Measurements from ENCODE around the gene PLA2G4A.
"Not testable (repeated sequence)": the region's sequence is repeated elsewhere in the genome, so short reads cannot be mapped to it uniquely, and the experiment has no call there.

PLA2G4A gene

DNA sequence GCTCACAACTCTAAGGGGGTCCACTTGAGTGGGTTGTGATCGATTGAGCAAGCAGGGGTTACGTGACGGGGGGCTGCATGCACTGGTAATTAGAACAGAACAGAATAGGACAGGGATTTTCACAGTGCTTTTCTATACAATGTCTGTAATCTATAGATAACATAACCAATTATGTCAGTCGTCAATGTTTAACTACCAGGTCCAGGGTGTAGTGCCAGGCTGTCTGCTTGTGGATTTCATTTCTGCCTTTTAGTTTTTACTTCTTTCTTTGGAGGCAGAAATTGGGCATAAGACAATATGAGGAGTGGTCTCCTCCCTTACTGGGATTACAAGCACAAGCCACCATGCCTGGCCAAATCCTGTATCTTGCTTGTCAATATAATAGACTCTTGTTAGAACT is 94.1 kb downstream of the PLA2G4A start:
- DNase-seq (ENCODE audit: low read depth): not testable (repeated sequence)

GRCh38 chr1:186923486-186923885 is 94.7 kb downstream of the PLA2G4A start:
- peak; percentile 11 for DNase-seq (ENCODE audit: low read depth)

GRCh38 chr1:186925881-186926669 is 97.3 kb downstream of the PLA2G4A start:
- peak; percentile 29 for DNase-seq (ENCODE audit: low read depth)

DNA sequence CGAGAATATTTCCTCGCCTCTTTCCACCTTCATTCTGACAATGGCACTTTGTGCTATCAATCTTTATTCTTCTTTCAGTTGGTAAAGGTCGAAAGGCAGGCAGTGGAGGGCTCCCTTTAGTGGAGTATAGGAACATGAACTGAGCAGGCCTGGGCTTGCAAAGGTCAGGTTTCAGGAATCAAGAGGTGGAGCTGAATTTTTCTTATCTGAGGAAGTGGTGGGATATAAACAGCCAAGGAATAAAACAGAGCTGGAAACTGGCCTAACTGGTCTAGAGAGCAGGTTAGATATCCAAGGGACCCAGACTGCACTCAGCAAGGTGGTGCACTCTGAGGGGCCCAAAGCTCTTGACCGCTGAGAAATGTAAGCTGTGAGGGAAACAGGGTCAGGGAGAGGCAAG is 99.1 kb downstream of the PLA2G4A start:
- DNase-seq (ENCODE audit: low read depth): no peak

GRCh38 chr1:186930238-186930637 is 101.5 kb downstream of the PLA2G4A start:
- DNase-seq (ENCODE audit: low read depth): no peak

DNA sequence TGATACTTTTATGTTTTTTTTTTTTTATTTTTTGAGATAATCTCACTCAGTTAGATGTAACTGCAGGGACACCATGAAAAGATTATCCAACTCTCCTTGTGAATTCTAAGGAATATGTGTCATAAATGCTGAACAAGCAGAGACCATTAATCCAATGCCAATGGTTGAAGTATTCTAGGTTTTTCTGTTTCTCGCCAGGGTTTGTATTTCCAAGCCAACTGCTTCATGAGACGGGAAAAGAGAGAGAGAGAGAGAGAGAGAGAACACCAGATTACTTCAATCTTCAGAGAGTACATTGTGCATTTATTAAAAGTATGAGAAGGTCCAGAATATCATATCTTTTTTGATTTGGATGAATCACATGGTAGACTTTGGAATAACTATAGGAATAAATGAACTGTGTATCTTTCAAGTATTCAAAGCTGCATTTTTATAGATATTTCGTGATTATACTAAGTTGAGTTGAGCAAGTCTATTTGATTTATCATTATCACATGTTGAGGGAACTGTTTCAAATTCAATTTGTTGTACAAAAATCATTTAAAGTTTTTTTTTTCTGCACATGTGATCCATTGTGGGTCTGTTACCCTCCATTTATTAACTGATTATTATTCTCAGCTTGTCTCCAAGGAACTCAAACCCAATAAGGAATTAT is 108.4 kb downstream of the PLA2G4A start:
- no peak for DNase-seq (ENCODE audit: low read depth)

DNA sequence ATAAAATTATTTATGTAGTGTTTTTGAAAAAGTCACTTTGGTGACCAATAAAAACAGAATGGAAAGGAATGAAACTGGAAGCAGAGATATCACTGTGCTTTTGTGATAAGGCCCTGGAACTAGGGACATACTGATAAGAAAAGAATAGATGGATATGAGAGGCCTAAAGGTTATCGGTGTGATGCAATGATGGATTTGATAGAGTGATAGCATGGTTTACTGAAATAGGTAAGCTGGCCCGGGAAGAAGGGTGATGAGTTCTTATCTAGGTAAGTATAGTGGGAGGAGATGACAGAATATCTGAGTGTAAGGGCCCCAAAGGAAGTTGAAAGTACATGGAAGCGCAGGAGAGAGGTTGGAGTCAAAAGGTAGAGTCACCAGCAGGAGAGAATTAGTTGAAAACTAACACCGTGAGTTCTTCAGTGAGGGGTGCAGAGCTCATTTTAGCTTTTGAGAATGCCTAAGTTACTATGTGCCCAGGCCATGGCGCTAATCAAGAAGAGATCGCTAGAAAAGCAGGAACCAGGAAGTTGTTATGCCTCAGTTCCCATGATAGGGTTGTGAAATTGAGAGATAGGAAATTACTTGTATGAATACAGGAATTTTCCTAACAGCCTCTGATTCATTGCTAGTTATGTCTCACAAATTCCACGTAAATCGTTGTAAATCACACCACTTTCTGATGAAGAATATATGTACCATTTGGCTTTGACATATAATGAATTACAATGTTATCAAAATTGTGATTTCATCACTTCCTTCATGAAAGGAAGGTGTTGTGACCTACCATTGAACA is 115.3 kb downstream of the PLA2G4A start:
- no peak for DNase-seq (ENCODE audit: low read depth)

DNA sequence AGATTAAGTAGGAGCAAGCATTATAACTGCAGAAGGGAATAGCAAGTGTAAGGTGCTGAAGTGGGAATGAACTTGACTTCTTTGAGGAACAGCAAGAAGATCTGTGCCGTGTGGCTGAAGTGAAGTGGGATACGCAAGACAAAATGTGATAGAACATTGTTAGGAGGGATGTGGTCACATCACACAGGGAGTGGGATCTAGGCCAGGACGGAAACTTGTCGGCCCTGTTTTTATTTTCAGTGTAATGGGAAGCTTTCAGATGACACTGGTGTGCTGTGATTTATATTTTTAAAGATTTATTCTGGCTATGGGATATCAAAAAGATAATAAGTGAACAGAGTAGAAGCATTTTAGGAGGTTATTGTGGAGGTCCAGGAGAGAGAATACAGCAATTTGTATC is 116.4 kb downstream of the PLA2G4A start:
- DNase-seq (ENCODE audit: low read depth): no peak

GRCh38 chr1:186948535-186948934 is 119.8 kb downstream of the PLA2G4A start:
- DNase-seq (ENCODE audit: low read depth): peak; percentile 62

DNA sequence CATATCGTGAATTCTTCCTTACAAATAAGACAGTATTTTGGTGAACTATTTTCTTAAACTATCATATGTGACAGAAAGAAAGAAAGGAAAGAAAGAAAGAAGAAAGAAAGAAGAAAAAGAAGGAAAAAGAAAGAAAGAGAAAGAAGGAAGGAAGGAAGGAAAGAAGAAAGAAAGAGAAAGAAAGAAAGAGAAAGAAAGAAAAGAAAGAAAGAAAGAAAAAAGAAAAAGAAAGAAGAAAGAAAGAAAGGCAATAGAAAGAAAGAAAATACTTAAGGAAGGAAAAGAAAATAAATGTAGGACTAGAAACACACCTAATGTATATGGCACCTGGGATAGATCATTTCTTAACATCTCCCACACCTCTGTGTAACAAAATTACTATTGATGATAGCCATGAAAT is 120.4 kb downstream of the PLA2G4A start:
- no peak for DNase-seq (ENCODE audit: low read depth)

DNA sequence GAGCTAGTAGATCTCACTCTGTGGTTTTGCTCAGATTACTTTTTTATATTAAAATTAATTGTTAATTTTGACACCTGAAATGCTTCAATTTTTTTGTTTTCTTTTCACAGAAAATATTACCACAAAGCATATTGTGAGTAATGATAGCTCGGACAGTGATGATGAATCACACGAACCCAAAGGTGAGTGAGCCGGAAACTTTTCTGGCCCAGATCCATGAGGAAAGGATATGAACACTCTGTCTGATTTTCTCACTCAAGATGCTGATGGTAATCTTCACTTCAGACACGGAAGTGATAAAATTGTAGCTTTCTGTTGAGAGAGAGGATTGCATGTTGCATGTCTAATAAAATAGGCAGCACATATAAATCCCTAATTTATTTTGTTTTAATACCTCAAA is 121.8 kb downstream of the PLA2G4A start:
- DNase-seq (ENCODE audit: low read depth): peak; percentile 80

GRCh38 chr1:186953876-186954275 is 125.1 kb downstream of the PLA2G4A start:
- no peak for DNase-seq (ENCODE audit: low read depth)

DNA sequence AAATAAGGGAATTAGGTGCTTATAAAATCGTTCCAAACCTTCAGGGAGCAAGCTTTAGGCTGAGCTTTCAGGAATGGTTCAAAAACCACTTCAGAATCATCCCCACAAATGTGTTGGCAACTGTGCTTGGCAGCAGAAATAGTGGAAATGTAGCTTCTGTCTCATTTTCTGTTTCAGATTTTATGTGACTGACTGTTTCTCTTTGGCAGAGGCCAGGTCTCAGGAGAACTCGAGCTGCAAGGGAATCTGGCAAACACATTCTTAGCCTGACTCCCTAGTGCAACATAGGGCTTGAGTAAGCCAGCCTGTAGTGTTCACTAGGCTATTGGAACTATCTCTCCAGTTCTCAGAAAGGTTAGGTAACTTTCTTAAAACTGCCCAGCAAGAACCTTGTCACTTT is 128.6 kb downstream of the PLA2G4A start:
- DNase-seq (ENCODE audit: low read depth): no peak

DNA sequence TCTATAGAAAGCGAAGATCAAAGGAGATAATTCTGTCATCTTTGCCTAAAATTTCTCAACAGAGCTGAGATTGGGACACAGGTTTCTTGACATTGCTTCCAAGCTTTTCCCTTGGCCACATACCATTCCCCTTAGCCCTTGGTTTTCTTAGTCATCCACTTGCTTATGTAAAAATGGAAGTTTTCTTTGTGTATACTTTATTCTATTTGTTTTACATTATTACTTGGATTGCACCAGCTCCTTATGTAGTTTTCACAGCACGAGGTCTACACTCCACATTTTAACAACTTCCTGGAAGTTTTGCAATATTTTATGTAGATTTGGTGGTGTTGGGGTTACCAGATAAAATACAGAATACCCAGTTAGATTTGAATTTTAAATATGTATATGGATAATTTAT is 129.8 kb downstream of the PLA2G4A start:
- peak; percentile 79 for DNase-seq (ENCODE audit: low read depth)

GRCh38 chr1:186960861-186961260 is 132.1 kb downstream of the PLA2G4A start:
- peak; percentile 60 for DNase-seq (ENCODE audit: low read depth)

DNA sequence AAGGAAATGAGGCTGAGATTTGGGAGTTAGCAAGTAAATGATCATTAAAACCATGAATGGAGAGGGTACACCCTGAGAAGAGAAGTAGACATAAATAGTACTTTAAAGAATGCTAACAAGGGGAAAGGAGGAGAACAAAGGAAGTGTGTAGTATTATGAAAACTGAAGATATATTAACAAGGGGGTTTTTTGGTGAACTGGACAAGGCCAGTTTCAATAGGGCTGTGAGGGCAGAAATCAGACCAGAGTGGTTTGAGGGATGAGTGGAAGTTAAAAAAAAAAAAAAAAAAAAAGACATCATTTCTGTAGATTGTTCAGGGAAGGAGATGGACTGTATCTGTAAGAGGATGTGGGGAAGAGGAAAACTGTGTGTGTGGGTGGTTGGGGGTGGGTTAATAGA is 137.1 kb downstream of the PLA2G4A start:
- no peak for DNase-seq (ENCODE audit: low read depth)

DNA sequence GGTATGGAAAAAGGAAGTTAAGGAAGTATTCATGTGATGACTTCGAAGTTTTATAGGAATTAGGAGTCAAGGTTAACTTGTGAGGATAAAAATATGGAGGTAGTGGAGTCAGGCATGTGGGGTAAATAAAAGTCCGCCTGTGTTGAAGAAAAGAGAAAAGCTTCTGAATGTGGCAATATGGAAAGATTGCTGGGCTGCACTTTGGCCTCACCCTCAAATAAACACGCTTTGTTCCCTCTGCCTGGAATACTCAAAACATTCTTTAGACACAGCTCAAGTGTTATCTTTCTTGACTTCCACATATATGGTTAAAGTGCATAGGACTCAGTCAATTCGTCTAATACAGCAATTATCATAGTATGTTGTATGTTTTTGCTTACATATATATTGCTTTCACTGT is 137.7 kb downstream of the PLA2G4A start:
- no peak for DNase-seq (ENCODE audit: low read depth)

- peak; percentile 38 for DNase-seq (ENCODE audit: low read depth)
Measured at GRCh38 chr1:186967656-186968394, 139.1 kb downstream of the PLA2G4A start.

- DNase-seq (ENCODE audit: low read depth): peak; percentile 92
Measured at GRCh38 chr1:186974774-186975181, 146.0 kb downstream of the PLA2G4A start.

GRCh38 chr1:186975220-186975619 is 146.5 kb downstream of the PLA2G4A start:
- DNase-seq (ENCODE audit: low read depth): no peak

- DNase-seq (ENCODE audit: low read depth): no peak
Measured at GRCh38 chr1:186976700-186977099, 148.0 kb downstream of the PLA2G4A start.

Data from iris pigment epithelial cell (primary cell).